ENCODE results near the gene HSF2BP.

Gene HSF2BP

DNA sequence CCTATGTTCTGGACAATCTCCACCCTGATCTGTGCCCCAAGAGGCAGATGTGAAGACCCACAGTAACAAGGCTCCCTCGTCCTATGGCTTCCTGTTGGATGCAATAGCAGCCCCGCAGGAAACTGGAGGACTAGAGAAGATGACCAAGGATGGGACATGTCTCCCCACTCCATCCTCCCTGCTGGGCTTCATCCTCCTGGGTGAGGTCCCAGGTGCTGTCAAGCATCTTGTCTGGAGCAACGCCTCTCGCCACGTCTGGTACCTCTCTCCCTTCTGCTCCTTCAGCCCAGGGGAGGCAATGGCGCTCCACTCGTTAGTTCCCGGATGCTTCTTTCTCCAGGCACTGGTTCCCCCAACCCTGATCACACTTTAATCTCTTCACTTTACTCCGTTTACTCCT, 11.1 kb downstream of the HSF2BP start:
- FAIRE-seq, result no peak

GRCh38 chr21:43646550-43647260, 12.6 kb downstream of the HSF2BP start:
- peak; percentile 87 for FAIRE-seq

DNA sequence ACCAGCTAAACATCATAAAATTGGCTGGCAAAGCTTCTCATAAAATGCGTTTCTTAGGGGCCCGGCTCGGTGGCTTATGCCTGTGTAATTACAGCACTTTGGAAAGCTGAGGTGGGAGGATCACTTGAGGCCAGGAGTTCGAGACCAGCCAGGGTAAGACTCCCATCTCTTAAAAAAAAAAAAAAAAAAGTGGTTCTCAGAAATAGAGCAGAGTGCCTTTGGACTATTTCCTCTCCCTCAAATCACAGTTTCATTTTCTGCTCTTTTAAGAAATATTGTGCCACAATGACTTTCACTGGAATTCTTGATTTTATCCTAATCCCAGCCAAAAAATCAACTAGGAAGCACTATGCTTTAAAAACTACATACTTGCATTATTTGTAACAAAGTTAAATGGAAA, 13.3 kb downstream of the HSF2BP start:
- FAIRE-seq, result no peak

- peak; percentile 51 for FAIRE-seq
Measured at GRCh38 chr21:43645136-43645891, 14.0 kb downstream of the HSF2BP start.

- FAIRE-seq, result no peak
Measured at GRCh38 chr21:43644609-43645008, 14.7 kb downstream of the HSF2BP start.

- FAIRE-seq, result no peak
Measured at GRCh38 chr21:43644071-43644470, 15.2 kb downstream of the HSF2BP start.

- no peak for FAIRE-seq
Measured at GRCh38 chr21:43643193-43643592, 16.1 kb downstream of the HSF2BP start.

DNA sequence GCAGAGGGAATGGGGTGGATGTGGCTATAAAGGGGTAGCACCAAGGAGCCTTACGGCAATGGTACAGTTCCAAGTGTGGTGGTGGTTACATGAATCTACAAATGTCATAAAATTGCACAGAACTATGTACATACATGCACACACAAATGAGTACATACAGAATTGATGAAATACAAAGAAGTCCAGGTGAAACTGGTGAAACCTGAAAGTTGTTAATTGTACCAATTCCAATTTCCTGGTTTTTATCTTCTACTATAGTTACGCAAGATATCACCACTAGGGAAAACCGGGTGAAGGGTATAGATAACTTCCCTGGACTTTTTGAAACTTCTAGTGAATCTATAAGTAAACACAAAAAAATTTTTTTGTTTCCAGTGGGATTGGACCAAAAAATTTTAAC, 18.9 kb downstream of the HSF2BP start:
- FAIRE-seq, result no peak

DNA sequence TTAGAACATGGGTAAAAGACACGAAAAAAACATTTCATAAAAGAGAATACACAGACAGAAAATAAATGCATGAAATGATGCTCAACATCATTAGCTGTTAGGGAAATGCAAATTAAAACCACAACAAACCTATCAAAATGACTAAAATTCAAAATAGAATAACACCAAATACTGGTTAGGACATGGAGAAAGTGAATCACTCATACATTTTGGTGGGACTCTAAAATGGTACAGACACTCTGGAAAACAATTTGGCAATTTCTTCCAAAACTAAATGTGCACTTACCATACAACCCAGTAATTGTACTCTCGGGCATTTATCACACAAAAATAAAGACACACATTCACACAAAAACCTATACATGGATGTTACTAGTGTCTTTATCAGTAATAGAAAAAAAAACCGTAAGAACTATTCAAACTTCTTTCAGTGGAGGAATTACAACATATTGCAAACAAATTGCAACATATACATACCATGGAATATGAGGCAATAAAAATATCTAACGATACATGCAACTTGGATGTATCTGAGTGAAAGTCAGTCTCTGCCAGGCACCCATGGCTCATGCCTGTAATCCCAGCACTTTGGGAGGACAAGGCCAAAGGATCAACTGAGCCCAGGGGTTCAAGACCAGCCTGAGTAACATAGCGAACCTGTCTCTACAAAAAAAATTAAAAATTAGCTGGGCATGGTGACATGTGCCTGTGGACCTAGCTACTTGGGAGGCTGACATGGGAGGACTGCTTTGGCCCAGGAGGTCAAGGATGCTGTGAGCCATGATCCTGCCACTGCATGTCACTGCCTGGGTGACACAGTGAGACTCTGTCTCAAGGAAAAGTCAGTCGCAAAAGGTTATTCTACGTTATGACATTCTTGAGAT, 19.6 kb downstream of the HSF2BP start:
- no peak for FAIRE-seq

- FAIRE-seq, result no peak
Measured at GRCh38 chr21:43637530-43638158, 21.6 kb downstream of the HSF2BP start.

GRCh38 chr21:43635436-43635835, 23.9 kb downstream of the HSF2BP start:
- FAIRE-seq, result no peak

DNA sequence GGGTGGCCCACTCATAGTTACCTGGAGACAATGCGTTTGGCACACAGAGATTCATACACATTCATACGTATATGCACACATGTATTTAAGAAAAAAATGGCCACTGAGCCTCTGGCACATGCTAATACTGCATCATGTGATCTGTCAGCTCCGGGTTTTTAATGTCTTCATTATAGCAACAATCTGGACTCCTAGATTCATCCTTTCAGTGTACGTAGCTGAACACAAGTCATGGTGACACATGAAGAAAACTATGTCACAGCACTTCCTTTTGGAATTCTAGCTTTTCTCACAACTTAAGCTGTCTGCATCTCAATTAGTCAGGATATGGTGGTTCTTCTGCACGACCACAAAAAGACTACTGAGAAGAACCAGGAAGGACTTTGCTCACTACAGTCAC, 24.7 kb downstream of the HSF2BP start:
- no peak for FAIRE-seq

DNA sequence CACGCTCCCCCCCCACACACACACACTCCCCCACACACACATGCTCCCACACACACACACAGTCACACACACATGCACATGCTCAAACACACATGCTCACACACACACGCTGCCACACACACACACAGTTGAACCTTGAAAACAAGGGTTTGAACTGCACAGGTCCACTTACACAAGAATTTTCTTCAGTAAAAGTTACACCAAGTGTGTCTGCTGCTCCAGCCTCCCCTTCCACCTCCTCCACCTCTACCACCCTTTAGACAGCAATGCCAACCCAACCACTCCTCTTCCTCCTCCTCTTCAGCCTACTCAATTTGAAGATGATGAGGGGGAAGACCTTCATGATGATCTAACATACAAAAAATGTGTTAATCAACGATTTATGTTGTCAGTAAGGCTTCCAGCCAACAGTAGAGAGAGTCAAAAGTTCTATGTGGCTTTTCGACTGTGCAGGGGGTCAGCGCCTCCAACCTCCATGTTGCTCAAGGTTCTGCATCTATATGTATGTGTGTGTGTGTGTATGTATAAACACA, 26.8 kb downstream of the HSF2BP start:
- FAIRE-seq, result no peak

GRCh38 chr21:43631411-43632107, 27.7 kb downstream of the HSF2BP start:
- FAIRE-seq, result no peak

DNA sequence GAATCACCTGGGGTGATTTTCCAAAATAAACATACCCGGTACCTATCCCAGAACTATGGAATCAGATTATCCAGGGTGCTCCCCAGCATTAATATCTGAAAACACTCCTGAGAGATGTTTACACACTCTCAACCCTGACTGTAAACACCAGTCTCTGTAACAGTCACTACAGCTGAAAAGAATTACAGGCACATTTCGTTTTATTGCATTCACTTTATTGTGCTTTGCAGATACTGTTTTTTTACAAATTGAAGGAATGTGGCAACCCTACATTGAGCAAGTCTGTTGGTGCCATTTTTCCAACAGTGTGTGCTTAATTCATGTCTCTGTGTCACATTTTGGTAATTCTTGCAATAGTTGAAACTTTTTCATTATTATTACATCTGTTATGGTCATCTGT, 31.8 kb downstream of the HSF2BP start:
- no peak for FAIRE-seq

GRCh38 chr21:43626390-43626789, 32.9 kb downstream of the HSF2BP start:
- FAIRE-seq, result no peak

- no peak for FAIRE-seq
Measured at GRCh38 chr21:43624339-43624738, 34.9 kb downstream of the HSF2BP start.

- no peak for FAIRE-seq
Measured at GRCh38 chr21:43623588-43623987, 35.7 kb downstream of the HSF2BP start.

GRCh38 chr21:43622796-43623195, 36.5 kb downstream of the HSF2BP start:
- FAIRE-seq, result no peak

GRCh38 chr21:43619856-43620255, 39.4 kb downstream of the HSF2BP start:
- no peak for FAIRE-seq

DNA sequence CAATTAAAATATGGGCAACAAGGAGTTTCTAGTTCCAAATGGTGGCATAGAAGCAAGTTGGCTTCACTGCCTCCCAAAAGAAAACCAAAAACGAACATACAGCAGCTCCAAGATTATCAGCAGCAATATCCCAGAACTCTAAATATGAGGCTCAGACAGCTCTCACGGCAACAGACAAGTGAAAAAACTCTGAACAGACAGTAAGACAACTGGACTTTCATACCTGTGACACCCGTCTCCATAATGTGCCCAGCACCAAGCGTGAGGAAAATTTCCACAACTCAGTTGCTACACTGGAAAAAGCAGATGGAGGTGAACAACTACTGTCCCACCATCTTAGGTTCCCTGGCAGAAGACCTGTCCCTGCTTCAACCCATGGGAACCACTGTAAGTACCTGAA, 39.9 kb downstream of the HSF2BP start:
- no peak for FAIRE-seq

- FAIRE-seq, result no peak
Measured at GRCh38 chr21:43618940-43619339, 40.3 kb downstream of the HSF2BP start.

Measured in G401.6 (cell line).